ENCODE data around the gene ZC3H6. TPM values are rescaled to one million over a fixed set of nuclear protein-coding genes. Genes with fewer than 3 reads are reported as not detected.
"Not testable (repeated sequence)": the region's sequence is repeated elsewhere in the genome, so short reads cannot be mapped to it uniquely, and the experiment has no call there.

ZC3H6 gene
- total RNA-seq, 1 donor from 2014 or later: 8.8 TPM

- DNase-seq (ENCODE audit: low read depth): no peak
Observed at GRCh38 chr2:112332123-112332696, 56.8 kb downstream of the ZC3H6 start.

DNA sequence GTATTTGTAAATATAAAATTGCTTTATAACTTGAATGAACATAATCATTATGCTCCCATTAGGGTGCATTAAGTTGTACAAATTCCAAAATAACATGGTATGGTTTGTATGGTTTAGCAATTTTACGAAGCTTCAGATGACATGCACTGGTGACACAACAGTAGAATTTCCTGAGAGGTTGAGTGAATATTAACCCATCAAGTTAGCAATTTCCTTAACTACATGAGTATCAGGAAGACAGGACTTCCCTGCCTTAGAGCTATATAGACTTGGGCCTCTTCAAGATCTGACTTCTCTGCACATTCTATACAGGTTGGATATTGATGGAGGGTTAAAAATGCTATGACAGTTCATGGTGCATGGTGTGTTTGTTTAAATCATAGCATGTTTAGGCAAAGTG is 60.2 kb downstream of the ZC3H6 start:
- DNase-seq (ENCODE audit: low read depth): no peak

DNA sequence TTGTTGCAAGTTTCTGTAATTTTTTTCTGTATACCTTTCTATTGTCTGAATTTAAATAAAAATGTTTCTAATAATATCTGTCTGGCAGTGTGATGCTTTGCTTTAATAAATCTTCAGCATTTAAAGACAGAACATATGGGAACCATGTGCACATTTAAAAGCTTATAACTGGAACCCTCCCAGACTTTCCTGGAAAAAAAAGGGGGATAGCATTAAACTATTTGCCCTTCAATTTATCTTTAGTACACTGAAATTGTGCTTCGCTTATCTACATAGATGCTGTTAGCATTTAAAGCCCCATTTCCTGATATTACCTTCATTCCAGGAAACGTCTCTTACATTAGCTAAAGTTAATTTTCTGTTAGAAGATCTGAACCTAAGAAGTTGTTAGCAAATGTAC is 64.6 kb downstream of the ZC3H6 start:
- DNase-seq (ENCODE audit: low read depth): no peak

DNA sequence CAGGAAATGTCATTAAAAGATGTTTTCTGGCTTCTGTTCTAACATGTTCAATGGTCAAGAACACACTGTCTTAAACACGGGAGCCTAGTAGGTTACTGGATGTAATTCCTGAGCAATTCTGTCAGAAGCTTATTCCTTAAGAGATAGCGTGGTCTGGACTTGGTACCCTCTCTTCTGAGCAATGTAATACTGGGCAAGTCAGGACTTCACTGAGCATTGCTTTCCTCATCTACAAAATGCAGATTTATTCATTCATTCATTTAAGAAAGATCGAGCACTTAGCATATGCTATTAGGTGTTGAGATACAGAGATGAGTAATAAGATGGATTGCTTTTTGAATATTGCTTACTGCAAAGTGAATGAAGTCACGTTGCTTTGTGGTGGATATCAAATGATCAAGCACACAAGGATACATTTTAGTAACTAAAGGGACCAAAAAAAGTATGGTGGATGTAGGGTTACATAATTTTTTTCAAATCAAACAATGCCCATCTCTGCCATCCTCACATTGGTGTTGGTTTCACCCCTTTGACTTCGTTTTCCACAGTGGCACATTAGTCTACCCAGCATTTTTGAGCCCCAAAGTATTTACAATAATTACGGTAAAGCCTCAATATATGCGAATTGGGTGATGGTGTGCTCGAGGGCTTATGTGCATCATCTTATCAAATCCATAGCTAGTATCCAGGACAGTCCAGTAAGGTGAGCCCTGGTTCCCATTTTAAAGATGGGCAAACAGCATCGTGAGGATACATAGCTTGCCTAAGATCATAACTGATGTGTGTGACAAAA is 65.3 kb downstream of the ZC3H6 start:
- no peak for DNase-seq (ENCODE audit: low read depth)

DNA sequence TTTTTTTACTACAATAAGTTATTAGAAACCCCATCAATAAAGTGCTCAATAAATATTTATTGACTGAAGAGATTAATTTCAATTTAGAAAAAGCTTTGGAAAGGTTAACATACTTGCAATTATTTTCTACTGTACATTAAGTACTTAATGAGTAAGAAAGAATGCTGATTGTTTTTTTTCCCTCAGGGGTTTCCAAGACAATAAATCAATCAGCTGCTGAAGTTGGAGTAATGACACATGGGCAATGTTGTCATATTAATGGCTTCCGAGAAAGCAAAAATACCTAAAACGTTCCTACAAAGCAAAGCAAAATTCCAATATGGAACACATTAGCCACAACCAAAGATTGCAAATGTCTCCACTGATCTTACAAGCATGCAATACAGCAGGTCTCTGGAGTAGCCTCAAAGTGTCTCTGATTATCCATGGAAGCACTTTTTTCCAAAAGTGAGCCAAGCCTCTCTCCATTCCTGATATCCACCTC is 66.7 kb downstream of the ZC3H6 start:
- no peak for DNase-seq (ENCODE audit: low read depth)

- peak; percentile 3 for DNase-seq (ENCODE audit: low read depth)
Observed at GRCh38 chr2:112343827-112344585, 68.6 kb downstream of the ZC3H6 start.

- no peak for DNase-seq (ENCODE audit: low read depth)
Observed at GRCh38 chr2:112345030-112346027, 69.9 kb downstream of the ZC3H6 start.

- DNase-seq (ENCODE audit: low read depth): not testable (repeated sequence)
Observed at GRCh38 chr2:112352292-112352691, 76.9 kb downstream of the ZC3H6 start.

- DNase-seq (ENCODE audit: low read depth): not testable (repeated sequence)
Observed at GRCh38 chr2:112352809-112353603, 77.6 kb downstream of the ZC3H6 start.

GRCh38 chr2:112354335-112354734 is 78.9 kb downstream of the ZC3H6 start:
- DNase-seq (ENCODE audit: low read depth): not testable (repeated sequence)

- not testable (repeated sequence) for DNase-seq (ENCODE audit: low read depth)
Observed at GRCh38 chr2:112360055-112360454, 84.7 kb downstream of the ZC3H6 start.

Other genes starting within 250 kb of the ZC3H6 start
- 14.5 and 32.3 TPM in 2 replicates for gene TMEM87B, start 220.3 kb upstream of the ZC3H6 start, total RNA-seq
- gene FBLN7, start 137.2 kb upstream of the ZC3H6 start, total RNA-seq: 9.6 and 14.7 TPM in 2 replicates
- gene ZC3H8, start 20.6 kb upstream of the ZC3H6 start, total RNA-seq: 7.9 and 13.3 TPM in 2 replicates
- gene RGPD8, start 158.0 kb downstream of the ZC3H6 start, total RNA-seq: 6.7 and 8.1 TPM in 2 replicates
- 49.0 and 79.6 TPM in 2 replicates for gene TTL, start 206.6 kb downstream of the ZC3H6 start, total RNA-seq

Measured in myocyte (in vitro differentiated cells).